Tibial nerve (tissue), 4 donors: ENCODE results near the gene CDK19. TPM values are rescaled to one million over a fixed set of nuclear protein-coding genes. Genes with fewer than 3 reads are reported as not detected.
"Not testable (repeated sequence)": the region's sequence is repeated elsewhere in the genome, so short reads cannot be mapped to it uniquely, and the experiment has no call there.

Experiments
- DNase-seq, 2 donors: peaks; one replicate each; pipeline ENCODE4 v3.0.0-alpha.2; 2019; ENCODE audit warnings: low spot score in 2 of 2
- H3K27ac ChIP-seq, 4 donors: fragments of 200-600 bp; sonication (generic) in 3 of 4; one replicate each; pipeline ENCODE4 v1.5.1; 2017 to 2019; ENCODE audit warnings: mild to moderate bottlenecking in 1 of 4
- H3K27me3 ChIP-seq, 2 donors: fragments of 200-600 bp; sonication (generic) in 1 of 2; one replicate each; pipeline versions ENCODE4 v1.5.1 to v1.6.0; 2017 to 2019
- H3K36me3 ChIP-seq, 3 donors: fragments of 200-600 bp; sonication (generic); one replicate each; pipeline ENCODE4 v1.5.1; 2018 to 2019
- H3K4me1 ChIP-seq, 4 donors: fragments of 200-600 bp; sonication (generic) in 3 of 4; one replicate each; pipeline ENCODE4 v1.5.1; 2017 to 2019
- H3K4me3 ChIP-seq, 4 donors: fragments of 200-600 bp; sonication (generic) in 3 of 4; one replicate each; pipeline ENCODE4 v1.5.1; 2017 to 2019; ENCODE audit warnings: mild to moderate bottlenecking in 1 of 4, moderate library complexity in 1 of 4
- H3K9me3 ChIP-seq, 4 donors: fragments of 200-600 bp; sonication (generic) in 3 of 4; one replicate each; pipeline ENCODE4 v1.5.1; 2017 to 2019
- EP300 ChIP-seq, 2 donors: sonication (generic); formaldehyde crosslinking; IDR thresholded peaks; one replicate each; pipeline ENCODE4 v1.6.1; 2017; ENCODE audit warnings: antibody characterized with exemption in 2 of 2, mild to moderate bottlenecking in 1 of 2
- POLR2A ChIP-seq, 2 donors: fragments of 450-650 bp; IDR thresholded peaks; one replicate each; pipeline ENCODE4 v1.6.1; 2017; ENCODE audit warnings: antibody characterized with exemption in 2 of 2, mild to moderate bottlenecking in 2 of 2, moderate library complexity in 2 of 2
- WGBS, 2 donors: methylation state at CpG; one replicate each; pipeline ENCODE4 v1.1.5; 2018; 5-methylcytosine and 5-hydroxymethylcytosine counted together
- total RNA-seq, 4 donors: library from RNA; depleted of rRNA; stranded (reverse); fragments of >200 nt; gene quantifications; one replicate each; pipeline ENCODE4 v1.1.0, GENCODE V29; 2016
- TF ChIP-seq, protein P1 (sequence below), 5 experiments: fragments of 200-600 bp in 3 of 5; fragments of 450-650 bp in 2 of 5; sonication (generic) in 3 of 5; IDR thresholded peaks; one replicate each; pipeline ENCODE4 v1.5.1; 2016 to 2019; ENCODE audit warnings: antibody characterized with exemption in 5 of 5, mild to moderate bottlenecking in 3 of 5, moderate library complexity in 2 of 5

The CDK19 gene
- total RNA-seq, 4 donors from 2014 or later, result 18.6 to 29.3 (median 24.3) TPM

GRCh38 chr6:110590821-110591351 is 224.4 kb downstream of the CDK19 start:
- no peak overlapping the region for H3K27ac ChIP-seq
- no peak overlapping the region for H3K4me3 ChIP-seq
- no peaks in the 10 kb centered on the region for H3K9me3 ChIP-seq
- no peaks in the 10 kb centered on the region for H3K36me3 ChIP-seq
- no peaks in the 10 kb centered on the region for H3K27me3 ChIP-seq
- TF ChIP-seq, protein P1, sequence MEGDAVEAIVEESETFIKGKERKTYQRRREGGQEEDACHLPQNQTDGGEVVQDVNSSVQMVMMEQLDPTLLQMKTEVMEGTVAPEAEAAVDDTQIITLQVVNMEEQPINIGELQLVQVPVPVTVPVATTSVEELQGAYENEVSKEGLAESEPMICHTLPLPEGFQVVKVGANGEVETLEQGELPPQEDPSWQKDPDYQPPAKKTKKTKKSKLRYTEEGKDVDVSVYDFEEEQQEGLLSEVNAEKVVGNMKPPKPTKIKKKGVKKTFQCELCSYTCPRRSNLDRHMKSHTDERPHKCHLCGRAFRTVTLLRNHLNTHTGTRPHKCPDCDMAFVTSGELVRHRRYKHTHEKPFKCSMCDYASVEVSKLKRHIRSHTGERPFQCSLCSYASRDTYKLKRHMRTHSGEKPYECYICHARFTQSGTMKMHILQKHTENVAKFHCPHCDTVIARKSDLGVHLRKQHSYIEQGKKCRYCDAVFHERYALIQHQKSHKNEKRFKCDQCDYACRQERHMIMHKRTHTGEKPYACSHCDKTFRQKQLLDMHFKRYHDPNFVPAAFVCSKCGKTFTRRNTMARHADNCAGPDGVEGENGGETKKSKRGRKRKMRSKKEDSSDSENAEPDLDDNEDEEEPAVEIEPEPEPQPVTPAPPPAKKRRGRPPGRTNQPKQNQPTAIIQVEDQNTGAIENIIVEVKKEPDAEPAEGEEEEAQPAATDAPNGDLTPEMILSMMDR (IDR thresholded peaks at IDR 0.05), result no peak
- TF ChIP-seq EP300 (IDR thresholded peaks at IDR 0.05) (no peak), POLR2A (IDR thresholded peaks at IDR 0.05) (no peak)
- WGBS, 2 donors, result 75 to 76% methylated on average over 3 of the region's 3 CpGs
- DNase-seq, result no peak
- H3K4me1 ChIP-seq, result no peaks in the 10 kb centered on the region

GRCh38 chr6:110589865-110590513 is 225.3 kb downstream of the CDK19 start:
- Histone ChIP-seq H3K4me1 (no peaks in the 10 kb centered on the region), H3K36me3 (no peaks in the 10 kb centered on the region), H3K27ac (no peak overlapping the region), H3K4me3 (no peak overlapping the region), H3K9me3 (no peaks in the 10 kb centered on the region), H3K27me3 (no peaks in the 10 kb centered on the region)
- no peak for DNase-seq
- TF ChIP-seq EP300 (IDR thresholded peaks at IDR 0.05) (no peak), POLR2A (IDR thresholded peaks at IDR 0.05) (no peak)
- TF ChIP-seq, protein P1 (IDR thresholded peaks at IDR 0.05), result no peak
- WGBS, 2 donors, result 82% methylated on average over 6 of the region's 6 CpGs

DNA sequence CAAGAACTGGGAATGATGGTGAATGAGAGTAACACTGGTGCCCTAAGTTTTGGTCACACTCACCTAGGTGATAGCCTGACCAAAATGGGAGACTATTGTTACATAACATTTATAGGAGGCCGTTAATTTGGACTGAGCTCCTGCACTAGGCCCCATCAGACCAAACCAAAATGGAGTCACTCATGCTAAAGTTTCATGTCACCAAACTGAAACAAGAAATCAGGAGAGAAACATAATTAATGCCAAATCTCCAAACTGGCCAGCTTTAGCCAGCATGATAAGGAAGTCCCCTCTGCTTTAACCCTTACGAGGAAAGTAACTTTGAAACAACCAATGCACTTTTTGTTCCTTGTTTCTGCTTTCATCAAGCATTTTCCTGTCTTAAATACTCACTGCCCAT is 227.9 kb downstream of the CDK19 start:
- H3K36me3 ChIP-seq, result no peaks in the 10 kb centered on the region
- TF ChIP-seq, protein P1 (IDR thresholded peaks at IDR 0.05), result no peak
- TF ChIP-seq POLR2A (IDR thresholded peaks at IDR 0.05), result no peak
- TF ChIP-seq EP300 (IDR thresholded peaks at IDR 0.05), result no peak
- no peak overlapping the region for H3K27ac ChIP-seq
- no peak overlapping the region for H3K4me3 ChIP-seq
- no peak for DNase-seq
- no peaks in the 10 kb centered on the region for H3K9me3 ChIP-seq
- no peaks in the 10 kb centered on the region for H3K27me3 ChIP-seq
- 85 to 87% methylated on average over 2 of the region's 2 CpGs for WGBS, 2 donors
- no peaks in the 10 kb centered on the region for H3K4me1 ChIP-seq

DNA sequence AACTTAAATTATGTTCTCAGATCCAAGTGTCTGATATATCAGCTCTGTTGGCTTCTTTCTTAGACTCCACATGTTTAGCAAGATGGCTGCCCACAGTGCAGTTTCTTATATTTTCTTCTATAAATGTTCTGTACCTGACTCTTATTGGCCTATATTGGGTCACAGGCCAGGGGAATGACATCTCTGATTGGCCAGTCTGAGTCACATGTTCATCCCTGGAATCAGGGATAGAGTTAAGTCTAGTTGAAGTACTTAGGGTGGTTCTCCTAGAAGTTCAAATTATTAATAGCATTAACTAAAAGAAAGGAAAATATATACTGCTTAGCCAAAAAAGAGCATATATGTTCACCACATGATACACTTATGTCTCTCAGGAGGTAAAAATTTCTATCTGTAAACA is 233.6 kb downstream of the CDK19 start:
- no peaks in the 10 kb centered on the region for H3K9me3 ChIP-seq
- no peaks in the 10 kb centered on the region for H3K27me3 ChIP-seq
- TF ChIP-seq, protein P1 (IDR thresholded peaks at IDR 0.05), result no peak
- TF ChIP-seq POLR2A (IDR thresholded peaks at IDR 0.05), result no peak
- no peak for DNase-seq
- no peak overlapping the region for H3K27ac ChIP-seq
- H3K4me1 ChIP-seq, result no peaks in the 10 kb centered on the region
- no peaks in the 10 kb centered on the region for H3K36me3 ChIP-seq
- no peak overlapping the region for H3K4me3 ChIP-seq

DNA sequence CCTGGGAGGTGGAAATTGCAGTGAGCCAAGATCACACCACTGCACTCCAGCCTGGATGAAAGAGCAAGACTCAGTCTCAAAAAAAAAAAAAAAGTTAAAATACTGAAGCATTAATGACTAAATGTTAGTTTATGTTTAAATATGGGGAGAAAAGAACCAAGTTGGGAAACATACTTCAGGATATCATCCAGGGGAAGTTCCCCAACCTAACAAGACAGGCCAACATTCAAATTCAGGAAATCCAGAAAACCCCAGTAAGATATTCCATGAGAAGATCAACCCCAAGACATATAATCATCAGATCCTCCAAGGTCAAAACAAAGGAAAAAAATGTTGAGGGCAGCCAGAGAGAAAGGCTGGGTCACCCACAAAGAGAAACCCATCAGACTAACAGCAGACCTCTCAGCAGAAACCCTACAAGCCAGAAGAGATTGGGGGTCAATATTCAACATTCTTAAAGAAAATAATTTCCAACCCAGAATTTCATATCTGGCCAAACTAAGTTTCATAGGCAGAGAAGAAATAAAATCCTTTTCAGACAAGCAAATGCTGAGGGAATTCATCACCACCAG is 237.6 kb downstream of the CDK19 start:
- not testable (repeated sequence) for H3K27me3 ChIP-seq, H3K4me3 ChIP-seq, H3K27ac ChIP-seq, H3K9me3 ChIP-seq, H3K36me3 ChIP-seq, H3K4me1 ChIP-seq, DNase-seq
